Measurements from ENCODE around the gene ADK.
A peak's percentile ranks its signal among the peaks of the same experiment; 100 is the strongest.
"Not testable (repeated sequence)": the region's sequence is repeated elsewhere in the genome, so short reads cannot be mapped to it uniquely, and the experiment has no call there.

Gene ADK

DNA sequence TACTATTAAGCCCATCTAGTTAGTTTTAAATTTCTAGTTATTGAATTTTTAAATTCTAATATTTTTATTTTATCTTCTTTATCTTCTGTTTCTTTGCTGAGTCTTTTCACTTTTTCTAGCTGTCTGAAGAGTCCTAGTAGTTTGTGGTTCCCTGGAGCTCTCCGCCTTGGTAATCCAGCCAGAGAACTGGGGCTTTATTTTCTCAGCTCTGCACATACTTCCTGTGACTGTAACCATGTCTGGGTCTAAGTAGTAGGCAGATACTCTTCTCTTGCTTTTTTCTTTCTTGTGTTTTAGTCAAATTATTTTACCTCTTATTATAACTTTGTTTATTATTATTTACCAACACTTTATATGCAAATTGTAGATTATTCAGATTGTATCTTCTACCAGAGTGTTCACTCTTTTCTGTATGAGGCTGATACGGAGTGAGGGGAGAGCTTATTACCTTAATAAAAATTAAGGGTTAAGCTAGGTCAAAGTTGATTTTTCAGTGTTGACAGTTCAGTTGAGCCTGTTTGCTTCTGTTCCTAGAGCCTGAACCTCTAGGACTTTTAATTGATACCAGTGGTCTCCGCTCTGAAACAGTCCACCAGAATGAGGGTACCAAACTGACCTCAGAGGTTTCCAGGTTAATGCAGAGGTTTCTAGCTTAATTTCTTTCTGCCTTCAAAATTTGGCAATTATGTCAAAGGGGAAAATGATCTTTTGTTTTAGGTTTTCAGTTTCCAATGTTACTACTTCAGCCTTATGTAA is 155.4 kb downstream of the ADK start:
- peak; percentile 60 to 62 for DNase-seq

DNA sequence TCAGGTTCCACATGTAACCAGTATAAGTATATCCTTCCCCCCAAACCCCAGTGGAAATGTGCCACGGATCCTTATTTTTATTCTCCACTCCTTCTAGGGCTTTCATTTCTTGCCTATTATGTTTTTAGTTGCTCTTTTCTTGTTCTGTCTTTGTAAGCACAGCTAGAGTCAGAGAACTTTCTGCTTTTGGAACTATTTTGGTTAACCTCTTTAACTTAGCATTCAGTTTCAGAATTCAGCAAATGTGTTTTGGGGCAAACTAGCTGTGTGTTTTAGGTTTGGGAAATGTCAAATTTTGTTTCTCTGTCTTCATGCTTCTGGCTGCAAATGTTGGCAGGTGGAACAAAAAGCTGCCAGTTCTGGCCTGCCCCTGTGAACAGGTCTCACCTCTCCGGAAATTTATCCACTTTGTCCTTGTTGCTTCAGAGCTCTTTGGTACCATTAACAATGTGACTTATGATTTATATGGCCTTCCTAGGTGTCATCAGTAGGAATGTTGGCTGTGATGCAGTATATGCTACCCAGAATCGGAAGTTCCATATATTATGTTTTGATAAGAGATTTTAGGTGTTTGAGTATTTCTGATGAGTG is 156.1 kb downstream of the ADK start:
- DNase-seq = no peak

DNA sequence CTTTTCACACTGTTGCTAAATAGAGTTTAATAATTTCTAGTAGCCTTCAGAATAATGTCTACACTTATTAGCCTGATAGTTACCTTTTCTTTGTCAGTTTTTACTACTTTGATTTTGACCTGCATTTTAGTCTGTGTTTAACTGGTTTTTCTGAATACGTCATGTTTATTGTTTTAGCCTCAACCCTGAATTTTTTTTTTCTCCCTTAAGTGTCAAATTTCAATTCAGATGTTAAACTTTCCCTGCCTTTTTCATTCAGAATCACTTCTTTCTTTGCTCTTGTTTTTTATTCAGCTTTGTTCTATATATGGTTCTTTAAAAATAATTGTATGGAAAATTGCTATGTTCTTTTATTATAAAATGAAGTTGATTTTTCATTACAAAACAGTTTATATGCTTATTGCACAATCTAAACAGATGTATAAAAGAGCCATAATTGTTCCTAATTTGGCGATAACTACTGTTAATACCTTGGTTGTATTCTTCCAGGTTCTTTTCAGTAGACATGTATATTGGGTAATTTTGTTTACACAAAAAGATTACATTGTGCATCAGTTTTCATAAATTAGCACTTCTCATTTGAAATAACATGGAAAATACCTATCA is 159.7 kb downstream of the ADK start:
- DNase-seq = no peak

DNA sequence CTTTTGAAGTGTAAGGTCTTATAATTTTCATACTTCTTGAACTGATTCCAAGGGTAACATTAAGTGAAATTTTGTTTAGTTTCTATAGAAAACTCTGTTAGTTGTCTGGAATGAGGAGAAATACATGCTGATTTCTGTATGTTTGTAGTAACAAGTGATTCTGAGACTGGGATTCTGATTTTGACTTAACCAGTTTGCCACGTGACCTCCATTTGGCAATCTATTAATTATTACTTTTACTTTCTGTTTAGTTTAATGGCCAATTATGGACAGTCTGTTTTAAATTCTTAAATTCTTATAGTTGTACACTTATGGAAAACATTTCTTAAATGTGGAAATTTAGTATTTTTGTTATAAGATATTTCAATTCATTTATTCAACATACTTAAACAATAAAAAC is 163.1 kb downstream of the ADK start:
- DNase-seq = no peak

DNA sequence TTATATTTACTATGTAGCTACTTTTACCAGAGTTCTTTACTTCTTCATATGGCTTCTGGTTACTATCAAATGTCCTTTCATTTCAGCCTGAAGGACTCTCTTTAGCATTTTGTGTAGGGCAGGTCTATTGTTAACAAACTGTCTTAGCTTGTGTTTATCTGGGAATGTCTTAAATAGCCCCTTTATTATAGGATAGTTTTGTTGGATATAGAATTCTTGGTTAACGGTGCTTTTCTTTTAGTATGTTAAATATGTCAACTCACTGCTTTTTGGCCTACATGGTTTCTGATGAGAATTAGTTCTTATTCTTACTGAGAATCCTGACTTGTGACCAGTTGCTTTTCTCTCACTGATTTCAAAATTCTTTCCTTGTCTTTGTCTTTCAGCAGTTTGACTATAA is 169.0 kb downstream of the ADK start:
- no peak for DNase-seq

DNA sequence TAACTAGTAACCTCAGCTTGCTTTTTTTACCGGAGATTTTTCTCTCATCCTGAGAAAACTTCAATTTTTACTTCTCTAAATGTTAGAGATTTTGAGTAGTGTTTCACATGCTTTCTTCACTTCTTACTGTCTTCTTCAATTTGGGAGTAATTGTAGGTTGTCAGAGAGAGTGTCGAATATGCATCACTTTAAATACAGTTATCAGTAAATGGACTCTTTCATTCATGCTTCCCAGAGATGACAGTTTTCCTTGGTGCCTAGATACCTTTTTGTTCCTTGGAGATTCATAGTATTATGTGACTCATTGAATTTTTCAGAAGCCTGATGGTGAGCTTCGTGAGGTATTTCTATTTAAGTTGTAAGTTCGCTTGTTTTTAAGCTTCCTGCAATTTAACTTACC is 169.7 kb downstream of the ADK start:
- DNase-seq = no peak

DNA sequence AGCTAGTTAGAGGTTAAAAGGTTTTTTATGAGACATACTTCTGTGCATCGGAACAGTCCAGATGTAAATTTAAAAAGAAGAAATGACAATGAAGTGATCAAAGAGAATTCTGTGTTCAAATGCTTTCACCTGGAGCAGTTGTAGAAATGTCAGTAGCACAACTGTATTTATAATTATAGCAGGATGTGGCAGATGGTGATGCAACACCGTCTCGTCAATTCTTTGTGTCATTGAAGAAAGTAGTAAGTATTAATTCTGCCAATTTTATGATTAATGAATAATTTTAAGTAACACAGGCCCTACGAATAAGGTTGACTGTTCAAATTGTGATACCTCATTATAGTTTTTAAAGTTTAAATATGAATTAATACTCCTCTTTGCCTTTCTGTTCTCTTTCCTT is 171.1 kb downstream of the ADK start:
- DNase-seq = no peak

DNA sequence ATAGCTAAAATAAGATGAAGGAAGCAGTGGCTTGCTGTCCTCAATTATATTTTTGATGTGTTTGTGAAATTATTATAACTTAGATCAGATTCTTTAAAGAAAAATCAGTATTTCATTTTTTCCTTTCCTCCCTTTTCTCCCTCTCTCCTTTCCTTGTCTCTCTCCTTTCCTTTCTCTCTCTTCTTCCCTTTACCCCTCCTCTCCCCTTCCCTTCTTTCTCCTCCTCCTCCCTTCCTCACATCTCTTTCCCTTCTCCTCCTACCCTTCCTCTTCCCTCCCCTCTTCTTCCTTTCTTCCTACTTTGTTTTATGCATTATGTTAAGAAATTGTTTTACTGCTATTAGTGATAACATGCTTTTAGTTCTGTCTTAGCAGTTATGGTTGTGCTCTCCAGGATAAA is 171.5 kb downstream of the ADK start:
- no peak for DNase-seq

DNA sequence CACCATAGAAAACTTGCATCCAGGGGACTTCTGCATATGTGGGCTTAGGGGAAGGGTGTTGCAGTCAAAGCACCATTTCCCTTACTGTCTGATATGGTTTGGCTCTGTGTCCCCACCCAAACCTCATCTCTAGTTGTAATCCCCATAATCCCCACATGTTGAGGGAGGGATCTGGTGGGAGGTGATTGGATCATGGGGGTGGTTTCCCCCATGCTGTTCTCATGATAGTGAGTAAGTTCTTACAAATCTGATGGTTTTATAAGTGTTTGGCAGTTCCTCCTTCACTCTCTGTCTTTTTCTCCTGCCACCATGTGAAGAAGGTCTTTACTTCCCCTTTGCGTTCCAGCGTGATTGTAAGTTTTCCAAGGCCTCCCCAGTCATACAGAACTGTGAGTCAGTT is 177.4 kb downstream of the ADK start:
- DNase-seq = peak; percentile 84 to 89

DNA sequence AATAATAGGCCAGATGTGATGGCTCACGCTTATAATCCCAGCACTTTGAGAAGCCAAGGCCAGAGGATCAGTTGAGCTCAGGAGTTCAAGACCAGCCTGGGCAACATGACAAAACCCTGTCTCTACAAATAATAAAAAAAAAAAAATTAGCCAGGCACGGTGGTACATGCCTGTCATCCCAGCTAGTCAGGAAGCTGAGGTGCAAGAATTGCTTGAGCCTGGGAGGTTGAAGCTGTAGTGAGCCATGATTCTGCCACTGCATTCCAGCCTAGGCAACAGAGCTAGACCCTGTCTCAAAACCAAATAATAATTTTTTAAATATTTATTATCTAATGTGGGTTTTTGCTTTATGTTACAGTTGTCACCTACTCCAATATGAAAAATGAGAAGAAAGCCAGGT is 178.9 kb downstream of the ADK start:
- peak in 1 of 2 experiments; percentile 17 for DNase-seq

DNA sequence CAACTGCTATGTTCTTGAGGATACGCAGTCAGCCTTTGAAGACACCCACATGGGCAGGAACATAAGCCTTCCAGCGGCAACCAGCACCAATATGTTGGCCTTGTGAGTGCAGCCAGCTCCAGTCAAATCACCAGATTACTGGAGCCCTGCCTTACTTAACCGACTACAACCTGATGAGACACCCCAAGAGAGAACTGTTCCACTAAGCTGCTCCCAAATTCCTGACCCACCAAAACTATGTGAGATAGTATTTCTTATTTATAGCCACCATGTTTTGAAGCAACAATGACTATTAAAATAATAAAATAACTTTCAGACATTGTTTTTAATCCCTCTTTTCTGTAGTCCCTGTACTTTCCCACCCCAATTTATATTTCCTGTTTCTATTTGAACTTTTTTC is 179.6 kb downstream of the ADK start:
- no peak for DNase-seq

DNA sequence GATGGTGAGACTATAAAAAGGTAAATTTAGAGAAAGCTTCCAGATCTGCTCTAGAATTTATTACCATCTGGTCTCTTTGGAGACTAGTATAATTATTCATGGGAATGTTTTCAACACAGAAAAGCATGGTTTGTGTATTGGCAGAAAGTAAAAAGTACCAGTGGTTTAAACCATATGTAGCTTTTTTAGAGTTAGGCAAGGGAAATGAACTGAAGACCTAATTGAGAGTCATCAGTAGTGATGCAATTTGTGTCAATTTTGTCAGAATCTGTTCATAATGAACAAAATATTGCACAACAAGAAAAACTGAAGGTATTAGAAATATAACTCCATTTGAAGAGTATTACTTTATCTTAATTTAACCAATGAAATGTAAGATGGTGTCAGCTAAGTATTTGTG is 181.4 kb downstream of the ADK start:
- no peak for DNase-seq

DNA sequence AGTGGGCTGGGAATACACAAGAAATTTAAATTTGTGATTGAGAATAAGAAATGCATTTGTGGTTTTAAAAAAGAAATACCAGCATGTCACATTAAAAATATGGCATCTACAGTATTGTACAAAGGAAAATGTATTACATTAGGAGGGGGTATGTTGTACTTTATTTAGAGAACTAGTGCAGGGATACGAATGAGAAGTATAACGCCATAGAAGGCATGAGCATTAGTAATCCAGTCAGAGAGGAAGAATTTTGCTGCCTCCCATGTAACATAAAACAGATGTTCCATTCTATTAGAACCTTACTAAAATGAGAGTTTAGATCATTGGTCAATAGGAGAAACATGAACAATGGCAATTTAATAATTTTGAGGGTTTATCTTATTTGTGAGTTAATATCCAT is 182.2 kb downstream of the ADK start:
- DNase-seq = no peak

DNA sequence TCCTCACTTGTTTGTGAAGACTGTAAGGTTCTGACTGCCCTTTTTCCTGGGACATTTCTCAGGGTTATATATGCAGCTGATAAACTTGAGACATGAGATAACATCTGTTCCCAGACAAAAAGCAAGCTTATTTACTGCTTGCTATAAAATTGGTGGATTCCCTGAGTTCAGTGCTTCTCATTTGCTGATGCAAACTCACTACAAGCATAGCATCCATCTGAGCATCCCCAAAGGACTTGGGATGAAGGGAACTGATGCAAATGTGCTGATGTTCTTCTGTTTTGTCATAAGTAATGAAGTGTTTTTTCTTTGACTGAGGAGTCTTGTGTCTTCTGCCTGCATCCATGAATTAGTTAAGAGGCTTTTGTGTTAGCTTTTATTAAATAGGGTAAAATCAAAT is 183.2 kb downstream of the ADK start:
- no peak for DNase-seq

DNA sequence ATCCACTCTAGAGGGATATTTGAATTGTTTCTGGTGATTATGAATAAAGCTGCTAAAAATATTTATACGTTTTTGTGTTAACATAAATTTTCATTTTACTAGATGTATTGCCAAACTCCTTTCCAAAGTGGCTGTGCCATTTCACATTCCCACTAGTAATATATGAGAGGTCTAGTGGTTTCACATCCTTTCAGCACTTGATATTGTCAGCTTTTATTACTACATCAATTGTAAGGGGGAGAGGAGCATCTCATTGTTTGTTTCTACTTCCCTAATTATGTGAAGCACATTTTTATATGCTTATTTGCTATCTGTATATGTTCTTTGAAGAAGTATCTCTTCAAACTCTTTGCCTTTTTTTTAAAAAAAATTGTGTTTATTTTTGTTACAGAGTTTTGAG is 184.5 kb downstream of the ADK start:
- no peak for DNase-seq

DNA sequence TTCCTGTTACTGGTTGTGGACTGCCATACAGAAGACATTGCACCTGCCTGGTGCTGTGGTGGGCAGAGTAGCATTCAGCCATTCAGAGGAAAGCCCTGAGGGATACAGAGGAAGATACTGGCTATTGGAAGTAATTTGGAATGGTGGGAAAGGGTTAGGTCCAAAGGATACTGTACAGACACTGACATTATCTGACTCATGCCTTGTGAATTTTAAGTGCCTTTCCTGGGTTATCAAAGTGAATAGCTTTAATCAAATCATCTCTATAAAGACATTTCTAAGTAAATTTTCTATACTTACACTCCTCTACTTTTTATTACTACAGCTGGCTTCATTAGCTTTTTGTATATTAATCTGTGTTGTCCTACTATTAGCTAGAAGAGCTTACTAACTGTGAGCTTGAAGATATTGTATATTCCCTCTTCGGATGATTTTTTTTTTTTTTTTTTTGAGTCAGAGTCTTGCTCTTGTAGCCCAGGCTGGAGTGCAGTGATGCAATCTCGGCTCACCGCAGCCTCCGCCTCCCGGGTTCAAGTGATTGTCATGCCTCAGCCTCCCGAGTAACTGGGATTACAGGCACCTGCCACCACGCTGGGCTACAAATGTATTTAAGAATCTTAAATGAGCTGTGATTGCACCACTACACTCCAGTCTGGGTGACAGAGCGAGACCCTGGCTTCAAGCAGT is 186.5 kb downstream of the ADK start:
- no peak for DNase-seq

DNA sequence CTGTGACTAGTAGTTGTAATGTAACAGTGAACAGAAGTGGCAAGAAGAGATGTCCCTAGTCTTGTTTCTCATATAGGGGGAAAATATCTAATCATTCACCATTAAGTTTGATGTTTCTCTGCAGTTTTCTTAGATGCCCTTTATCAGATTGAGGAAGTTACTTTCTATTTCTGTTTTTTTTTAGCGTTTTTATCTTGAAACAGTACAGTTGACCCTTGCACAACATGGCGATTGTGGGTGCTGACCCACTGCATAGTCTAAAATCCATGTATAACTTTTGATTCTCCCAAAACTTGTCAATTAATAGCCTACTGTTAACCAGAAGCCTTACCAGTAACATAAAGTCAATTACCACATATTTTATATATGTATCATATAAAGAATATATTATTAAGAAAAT is 192.0 kb downstream of the ADK start:
- peak in 1 of 2 experiments; percentile 35 for DNase-seq

DNA sequence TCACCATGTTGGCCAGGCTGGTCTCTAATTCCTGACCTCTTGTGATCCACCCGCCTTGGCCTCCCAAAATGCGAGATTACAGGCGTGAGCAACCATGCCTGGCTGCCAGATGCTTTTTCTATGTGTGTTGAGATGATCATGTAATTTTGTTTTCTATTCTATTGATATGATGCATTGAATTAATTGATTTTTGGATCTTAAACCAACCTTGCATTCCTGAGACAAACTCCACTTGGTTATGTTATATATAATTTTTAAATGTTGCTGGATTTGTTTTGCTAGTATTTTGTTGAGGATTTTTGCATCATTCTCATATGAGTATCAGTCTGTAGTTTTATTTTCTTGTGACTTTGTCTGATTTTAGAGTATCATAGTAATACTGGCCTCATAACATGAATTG is 192.8 kb downstream of the ADK start:
- no peak for DNase-seq

DNA sequence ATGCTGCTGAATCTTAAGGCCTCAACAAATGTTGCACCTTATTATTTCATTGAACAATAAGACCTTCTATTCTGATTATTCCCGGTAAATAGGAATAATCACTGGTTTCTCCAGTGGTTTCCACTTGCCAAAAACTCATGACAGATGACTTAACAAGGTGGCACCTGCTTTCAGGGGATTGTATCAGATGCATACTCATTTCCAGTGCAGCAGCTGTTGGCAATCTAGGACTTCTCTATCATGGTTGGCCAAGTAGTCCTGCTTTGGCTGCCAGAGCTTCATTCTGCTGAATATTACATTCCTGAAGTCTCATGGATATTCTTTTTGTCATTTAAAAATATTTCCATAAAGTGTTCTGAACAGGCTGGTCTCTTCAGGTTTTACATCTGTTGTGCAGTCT is 193.3 kb downstream of the ADK start:
- no peak for DNase-seq

DNA sequence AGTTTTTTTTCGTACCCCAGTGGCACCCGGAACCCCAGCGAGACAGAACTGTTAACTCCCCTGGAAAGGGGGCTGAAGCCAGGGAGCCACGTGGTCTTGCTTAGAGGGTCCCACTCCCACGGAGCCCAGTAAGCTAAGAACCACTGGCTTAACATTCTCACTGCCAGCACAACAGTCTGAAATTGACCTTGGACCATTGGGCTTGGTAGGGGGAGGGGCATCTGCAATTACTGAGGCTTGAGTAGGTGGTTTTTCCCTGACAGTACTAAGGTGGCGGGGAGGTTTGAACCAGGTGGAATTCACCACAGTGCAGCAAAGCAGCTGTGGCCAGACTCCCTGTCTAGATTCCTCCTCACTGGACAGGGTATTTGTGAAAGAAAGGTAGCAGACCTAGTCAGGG is 196.5 kb downstream of the ADK start:
- no peak for DNase-seq

DNA sequence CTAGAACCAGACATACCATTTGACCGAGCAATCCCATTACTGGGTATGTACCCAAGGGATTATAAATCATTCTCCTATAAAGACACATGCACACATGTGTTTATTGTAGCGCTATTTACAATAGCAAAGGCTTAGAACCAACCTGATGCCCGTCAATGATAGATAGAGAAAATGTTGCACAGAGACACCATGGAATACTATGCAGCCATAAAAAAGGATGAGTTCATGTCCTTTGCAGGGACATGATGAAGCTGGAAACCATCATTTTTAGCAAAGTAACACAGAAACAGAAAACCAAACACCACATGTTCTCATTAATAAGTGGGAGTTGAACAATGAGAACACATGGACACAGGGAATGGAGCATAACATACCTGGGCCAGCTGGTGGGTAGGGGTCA is 202.0 kb downstream of the ADK start:
- DNase-seq = not testable (repeated sequence)

DNA sequence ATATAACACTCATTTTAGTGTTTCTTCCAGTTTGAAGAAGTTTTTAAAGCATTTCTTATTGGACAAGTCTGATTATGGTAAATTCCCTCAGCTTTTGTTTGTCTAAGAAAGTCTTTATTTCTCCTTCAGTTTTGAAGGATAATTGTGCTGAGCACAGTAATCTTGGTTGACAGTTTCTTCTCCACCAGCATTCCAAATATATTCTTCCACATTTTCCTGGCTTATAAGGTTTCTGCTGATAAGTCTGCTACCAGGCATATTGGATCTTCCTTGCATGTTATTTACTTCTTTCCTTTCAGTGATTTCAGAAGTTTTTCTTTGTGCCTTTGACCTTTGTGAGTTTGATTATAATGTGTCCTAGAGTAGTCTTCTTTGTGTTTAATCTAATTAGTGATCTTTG is 210.7 kb downstream of the ADK start:
- no peak for DNase-seq

DNA sequence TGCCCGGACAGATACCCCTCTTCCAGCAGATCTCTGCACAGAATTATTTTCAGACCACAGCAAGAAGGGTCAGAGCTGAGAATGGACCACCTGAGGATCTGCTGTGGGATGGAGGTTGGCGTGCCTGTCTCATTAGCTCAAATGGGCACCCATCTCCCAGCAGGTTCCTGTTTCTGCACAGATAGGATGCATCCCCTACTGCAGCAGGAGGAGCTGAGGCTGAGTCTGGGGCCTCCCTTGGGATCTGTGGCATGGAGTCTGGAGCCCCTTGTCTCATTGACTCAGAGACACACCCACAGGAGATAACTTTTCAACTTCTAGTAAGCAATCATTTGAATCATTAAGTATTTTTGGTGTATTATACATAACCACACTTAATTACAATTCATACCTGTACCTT is 212.7 kb downstream of the ADK start:
- no peak for DNase-seq

DNA sequence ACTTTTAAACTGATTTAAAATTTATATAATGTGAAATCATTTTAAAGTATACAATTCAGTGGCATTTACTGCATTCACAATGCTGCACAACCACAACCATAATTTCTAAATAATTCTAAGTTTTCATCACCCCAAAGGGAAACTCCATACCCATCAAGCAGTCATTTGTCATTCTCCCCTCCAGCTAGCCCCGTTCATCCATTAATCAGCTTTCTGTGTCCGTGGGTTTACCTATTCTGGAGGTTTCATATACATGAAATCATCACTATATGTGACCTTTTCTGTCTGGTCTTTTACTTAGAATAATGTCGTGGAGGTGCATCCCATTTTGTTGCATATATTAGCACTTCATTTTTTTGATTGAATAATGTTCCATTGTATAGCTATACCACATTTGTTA is 214.1 kb downstream of the ADK start:
- DNase-seq = no peak

Data from Kasumi-1 (cell line).